Activated CD4-positive, alpha-beta T cell treated with anti-CD3 and anti-CD28 coated beads, Interleukin-2, Interleukin-4, amounts not matched to agents 100 ng/mL and 50 ng/mL, durations not matched to agents 16 hours and 8 hours (primary cell): ENCODE results near the gene OPCML.

ENCODE experiments used
- DNase-seq: peaks from one replicate; pipeline ENCODE4 v3.0.0-alpha.2; 2020; ENCODE audit warnings: low spot score

OPCML gene

GRCh38 chr11:132937016-132937415, 595.3 kb downstream of the OPCML start:
- DNase-seq = no peak

GRCh38 chr11:132935383-132935782, 596.9 kb downstream of the OPCML start:
- no peak for DNase-seq

- DNase-seq = no peak
Measured at GRCh38 chr11:132933703-132934102, 598.6 kb downstream of the OPCML start.

- no peak for DNase-seq
Measured at GRCh38 chr11:132925825-132926469, 606.4 kb downstream of the OPCML start.

GRCh38 chr11:132921597-132921996, 610.7 kb downstream of the OPCML start:
- DNase-seq = no peak

- no peak for DNase-seq
Measured at GRCh38 chr11:132920451-132921096, 611.7 kb downstream of the OPCML start.

GRCh38 chr11:132914600-132914999, 617.7 kb downstream of the OPCML start:
- no peak for DNase-seq

GRCh38 chr11:132913886-132914285, 618.4 kb downstream of the OPCML start:
- no peak for DNase-seq

GRCh38 chr11:132913295-132913694, 619.0 kb downstream of the OPCML start:
- peak; percentile 1 for DNase-seq

GRCh38 chr11:132911186-132911585, 621.1 kb downstream of the OPCML start:
- DNase-seq = no peak

- no peak for DNase-seq
Measured at GRCh38 chr11:132910011-132910760, 622.1 kb downstream of the OPCML start.

GRCh38 chr11:132909021-132909606, 623.2 kb downstream of the OPCML start:
- DNase-seq = no peak

- no peak for DNase-seq
Measured at GRCh38 chr11:132908414-132908810, 623.9 kb downstream of the OPCML start.

- no peak for DNase-seq
Measured at GRCh38 chr11:132907651-132908413, 624.5 kb downstream of the OPCML start.

- DNase-seq = no peak
Measured at GRCh38 chr11:132904607-132905006, 627.7 kb downstream of the OPCML start.

GRCh38 chr11:132904091-132904490, 628.2 kb downstream of the OPCML start:
- DNase-seq = no peak

GRCh38 chr11:132901638-132902471, 630.4 kb downstream of the OPCML start:
- DNase-seq = no peak

GRCh38 chr11:132898676-132899075, 633.6 kb downstream of the OPCML start:
- DNase-seq = no peak

GRCh38 chr11:132898021-132898420, 634.3 kb downstream of the OPCML start:
- DNase-seq = no peak

GRCh38 chr11:132895340-132895739, 637.0 kb downstream of the OPCML start:
- DNase-seq = no peak

- no peak for DNase-seq
Measured at GRCh38 chr11:132894606-132895005, 637.7 kb downstream of the OPCML start.
